ENCODE data around the gene L3MBTL4. TPM values are rescaled to one million over a fixed set of nuclear protein-coding genes. Genes with fewer than 3 reads are reported as not detected.
"Not testable (repeated sequence)": the region's sequence is repeated elsewhere in the genome, so short reads cannot be mapped to it uniquely, and the experiment has no call there.

The L3MBTL4 gene
- total and polyA plus RNA-seq, 8 donors = 5.7 to 13.9 (median 6.9) TPM

DNA sequence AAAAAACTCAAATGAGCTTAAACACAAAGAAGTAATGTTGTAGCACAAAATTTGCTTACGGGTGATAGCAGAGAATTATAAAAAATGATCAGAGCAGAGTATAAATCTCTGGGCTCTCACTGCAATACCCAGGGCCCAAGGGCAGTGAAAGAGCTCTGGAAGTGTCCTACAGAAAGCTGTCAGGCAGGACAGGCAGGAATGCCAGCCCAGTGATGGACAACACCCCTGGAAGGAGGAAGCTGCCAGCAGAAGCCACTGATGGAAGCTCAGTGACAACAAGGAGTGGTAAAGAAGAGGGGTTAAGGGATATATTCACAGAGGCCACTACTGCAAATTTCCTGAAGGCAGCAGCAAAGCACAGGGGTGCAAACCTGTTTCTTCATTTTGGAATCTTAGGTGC, 214.9 kb downstream of the L3MBTL4 start:
- no peak overlapping the region for H3K4me3 ChIP-seq
- H3K36me3 ChIP-seq = no peaks in the 10 kb centered on the region
- DNase-seq (no peak), ATAC-seq (no peak)
- H3K27me3 ChIP-seq = no peaks in the 10 kb centered on the region
- intact Hi-C loops (cut with DNase I) = no loop called here
- H3K27ac ChIP-seq = no peak overlapping the region
- no peak for TF ChIP-seq CTCF (IDR thresholded peaks at IDR 0.05)
- no peaks in the 10 kb centered on the region for H3K9me3 ChIP-seq
- no peaks in the 10 kb centered on the region for H3K4me1 ChIP-seq

GRCh38 chr18:6198585-6198984, 216.1 kb downstream of the L3MBTL4 start:
- DNase-seq (no peak), ATAC-seq (no peak)
- Histone ChIP-seq H3K9me3 (no peaks in the 10 kb centered on the region), H3K4me1 (no peaks in the 10 kb centered on the region), H3K36me3 (no peaks in the 10 kb centered on the region), H3K4me3 (no peak overlapping the region), H3K27ac (no peak overlapping the region), H3K27me3 (no peaks in the 10 kb centered on the region)
- no peak for TF ChIP-seq CTCF (IDR thresholded peaks at IDR 0.05)
- intact Hi-C loops (cut with DNase I) = no loop called here

GRCh38 chr18:6194640-6195039, 220.1 kb downstream of the L3MBTL4 start:
- no peak overlapping the region for H3K4me3 ChIP-seq
- intact Hi-C loops (cut with DNase I) = no loop called here
- H3K27ac ChIP-seq = no peak overlapping the region
- DNase-seq (no peak), ATAC-seq (no peak)
- H3K9me3 ChIP-seq = peaks cover 0 to 6% of the 10 kb centered on the region in 2 donors
- H3K27me3 ChIP-seq = no peaks in the 10 kb centered on the region
- no peaks in the 10 kb centered on the region for H3K4me1 ChIP-seq
- no peak for TF ChIP-seq CTCF (IDR thresholded peaks at IDR 0.05)
- H3K36me3 ChIP-seq = no peaks in the 10 kb centered on the region

DNA sequence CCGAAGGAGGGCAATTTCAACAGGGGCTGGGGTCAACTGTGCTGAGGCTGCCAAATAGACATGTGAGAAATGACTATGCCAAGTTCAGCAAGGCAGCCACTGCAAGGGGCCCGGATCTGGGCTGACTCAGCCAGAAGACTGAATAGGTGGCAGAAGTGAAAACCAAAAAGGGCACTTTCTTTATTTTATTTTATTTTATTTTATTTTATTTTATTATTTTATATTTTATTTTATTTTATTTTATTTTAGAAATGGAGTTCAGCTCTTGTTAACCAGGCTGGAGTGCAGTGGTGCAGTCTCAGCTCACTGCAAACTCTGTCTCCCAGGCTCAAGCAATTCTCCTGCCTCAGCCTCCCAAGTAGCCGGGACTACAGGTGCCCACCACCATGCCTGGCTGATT, 228.9 kb downstream of the L3MBTL4 start:
- H3K27ac ChIP-seq; H3K36me3 ChIP-seq; intact Hi-C loops (cut with DNase I); H3K4me3 ChIP-seq; ATAC-seq; H3K4me1 ChIP-seq; DNase-seq; H3K27me3 ChIP-seq: not testable (repeated sequence)
- peaks cover 0 to 17% of the 10 kb centered on the region in 2 donors for H3K9me3 ChIP-seq

- no peak for ATAC-seq
- intact Hi-C loops (cut with DNase I) = no loop called here
- Histone ChIP-seq H3K27me3 (no peaks in the 10 kb centered on the region), H3K27ac (no peak overlapping the region), H3K4me1 (no peaks in the 10 kb centered on the region), H3K9me3 (no peaks in the 10 kb centered on the region), H3K36me3 (no peaks in the 10 kb centered on the region), H3K4me3 (no peak overlapping the region)
- TF ChIP-seq CTCF (IDR thresholded peaks at IDR 0.05) = no peak
- no peak for DNase-seq
Measured at GRCh38 chr18:6174983-6175745, 239.5 kb downstream of the L3MBTL4 start.

DNA sequence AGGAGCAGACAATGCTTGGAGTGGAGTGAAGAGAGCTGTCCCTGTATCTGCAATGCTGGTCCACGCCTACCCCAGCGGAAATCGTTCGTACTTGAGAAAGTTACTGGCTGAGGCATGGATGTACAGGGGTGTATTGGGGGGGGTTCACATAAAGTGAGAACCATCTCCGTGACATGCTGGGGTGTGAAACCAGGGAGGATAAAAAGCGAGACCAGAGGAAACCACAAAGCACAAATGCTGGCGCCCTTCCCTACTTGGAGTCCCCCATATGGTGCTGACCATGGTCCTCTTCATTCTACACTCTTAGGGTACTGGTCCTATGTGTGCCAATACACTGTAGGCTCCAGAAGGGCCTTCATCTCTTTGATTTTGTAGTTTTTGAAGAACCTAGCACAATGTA, 244.1 kb downstream of the L3MBTL4 start:
- Histone ChIP-seq H3K27ac (no peak overlapping the region), H3K4me3 (no peak overlapping the region), H3K27me3 (no peaks in the 10 kb centered on the region), H3K9me3 (no peaks in the 10 kb centered on the region), H3K36me3 (no peaks in the 10 kb centered on the region), H3K4me1 (no peaks in the 10 kb centered on the region)
- TF ChIP-seq CTCF (IDR thresholded peaks at IDR 0.05) = no peak
- ATAC-seq = no peak
- DNase-seq = no peak
- intact Hi-C loops (cut with DNase I) = no loop called here

All from left lung (tissue), 10 donors.